ENCODE data around the gene SLFN12L. TPM values are rescaled to one million over a fixed set of nuclear protein-coding genes. Genes with fewer than 3 reads are reported as not detected.

The SLFN12L gene
- total RNA-seq (2022; extraction: Qiagen RNA extraction; ENCODE audit: low read depth), result 0.09 TPM in 1 of 5 replicates, not detected in the others

GRCh38 chr17:35537601-35538141 is at the start of gene SLFN12L:
SLFN12L (minus strand) TSS chr17:35537678; CDS start chr17:35522364, 15,314 bp downstream.

GRCh38 chr17:35578197-35578928 is 40.9 kb upstream of the SLFN12L start, which contains the start of gene PEX12:
PEX12 (minus strand) TSS chr17:35578571; CDS start chr17:35578021, 550 bp downstream.

GRCh38 chr17:35560703-35561102 is 23.2 kb upstream of the SLFN12L start, which contains the start of gene SLFN14:
SLFN14 (minus strand) TSS chr17:35560819; CDS start chr17:35558062, 2,757 bp downstream.

GRCh38 chr17:35448214-35448898 is 89.1 kb downstream of the SLFN12L start, which contains the start of gene SLFN13:
SLFN13 (minus strand) TSS chr17:35448766; CDS start chr17:35445680, 3,086 bp downstream.

GRCh38 chr17:35432176-35433074 is 105.1 kb downstream of the SLFN12L start, which contains the start of gene SLFN12:
SLFN12 (minus strand) TSS chr17:35432500; CDS start chr17:35423028, 9,472 bp downstream.

Other genes starting within 250 kb of the SLFN12L start
- 4.0 to 6.7 TPM (median 6.1 TPM) in 5 replicates for gene SLFN11, start 164.1 kb downstream of the SLFN12L start, total RNA-seq (2022; extraction: Qiagen RNA extraction; ENCODE audit: low read depth)
- 0.08 TPM in 1 of 5 replicates, not detected in the others for gene SLFN12, start 105.2 kb downstream of the SLFN12L start, total RNA-seq (2022; extraction: Qiagen RNA extraction; ENCODE audit: low read depth)
- gene SLFN13, start 88.9 kb downstream of the SLFN12L start, total RNA-seq (2022; extraction: Qiagen RNA extraction; ENCODE audit: low read depth), result 2.6 to 4.4 TPM (median 3.7 TPM) in 5 replicates
- gene SLFN14, start 23.1 kb upstream of the SLFN12L start, total RNA-seq (2022; extraction: Qiagen RNA extraction; ENCODE audit: low read depth), result not detected in 5 replicates
- 6.6 to 9.2 TPM (median 7.5 TPM) in 5 replicates for gene PEX12, start 40.9 kb upstream of the SLFN12L start, total RNA-seq (2022; extraction: Qiagen RNA extraction; ENCODE audit: low read depth)
- 119 to 148 TPM (median 137 TPM) in 5 replicates for gene AP2B1, start 49.6 kb upstream of the SLFN12L start, total RNA-seq (2022; extraction: Qiagen RNA extraction; ENCODE audit: low read depth)
- 0.09 to 0.38 TPM (median 0.15 TPM) in 4 of 5 replicates, not detected in the other for gene RASL10B, start 194.0 kb upstream of the SLFN12L start, total RNA-seq (2022; extraction: Qiagen RNA extraction; ENCODE audit: low read depth)
- gene GAS2L2, start 215.6 kb upstream of the SLFN12L start, total RNA-seq (2022; extraction: Qiagen RNA extraction; ENCODE audit: low read depth), result 0.07 to 0.12 TPM (median 0.09 TPM) in 3 of 5 replicates, not detected in the others
- gene C17orf50, start 223.2 kb upstream of the SLFN12L start, total RNA-seq (2022; extraction: Qiagen RNA extraction; ENCODE audit: low read depth), result 0.14 to 0.48 TPM (median 0.30 TPM) in 5 replicates

Measured in A549 treated with GW870086 at 1 μM for 4 hours (cell line).